HG03469 (cell line): ENCODE results near the gene PDGFB.
"Not testable (repeated sequence)": the region's sequence is repeated elsewhere in the genome, so short reads cannot be mapped to it uniquely, and the experiment has no call there.

ENCODE experiments used
- ATAC-seq: cut with Tn5 transposase; IDR thresholded peaks from one replicate; pipeline ENCODE4 v1.9.1; 2021; ENCODE audit warnings: mild to moderate bottlenecking, moderate library complexity, moderate number of reproducible peaks; ENCODE audit not compliant: unreplicated experiment

Gene PDGFB

DNA sequence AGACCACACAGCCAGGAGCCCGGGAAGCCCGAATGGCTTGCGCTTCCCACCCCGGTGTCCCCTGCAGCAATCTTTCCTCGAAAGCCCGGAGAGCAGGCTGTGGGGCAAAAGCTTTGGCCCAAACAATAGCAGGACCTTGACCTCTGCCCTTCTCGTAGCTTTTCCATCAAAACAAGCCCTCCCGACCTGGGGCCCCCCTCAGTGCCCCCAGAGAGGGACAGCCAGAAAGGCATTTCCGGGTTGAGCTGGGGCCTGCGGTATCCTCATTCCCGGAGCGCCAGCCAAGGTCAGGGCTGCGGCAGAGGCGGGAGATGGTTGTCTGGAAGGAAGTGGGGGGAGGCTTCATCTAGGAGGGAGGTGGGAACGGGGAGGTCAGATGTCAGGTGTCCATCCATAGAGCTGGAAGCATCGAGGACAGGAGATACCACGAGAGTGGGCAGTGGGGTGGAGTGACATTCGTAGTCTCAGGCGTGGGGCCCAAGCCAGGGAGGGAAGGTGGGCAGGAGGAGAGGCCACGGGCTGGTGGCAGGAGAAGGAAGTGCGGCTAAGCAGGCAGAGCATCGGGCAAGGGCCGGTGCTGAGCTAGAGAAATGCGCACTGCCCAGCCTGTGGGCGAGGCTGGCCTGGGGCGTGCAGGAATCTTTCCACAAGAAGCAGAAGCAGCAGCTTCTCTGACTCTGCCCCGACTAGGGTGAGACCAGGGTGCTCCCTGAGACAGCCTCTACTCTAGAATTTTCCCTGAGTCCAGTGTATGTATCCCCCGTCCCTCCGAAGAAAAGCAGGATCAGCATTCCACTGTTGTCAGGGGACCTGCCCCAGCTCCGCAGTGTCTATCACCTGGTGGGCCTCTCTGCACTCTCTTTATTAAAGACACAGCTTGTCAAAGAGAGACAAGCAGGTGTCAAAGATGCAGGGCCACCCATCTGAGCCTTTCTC is 14.3 kb downstream of the PDGFB start:
- no peak for ATAC-seq

DNA sequence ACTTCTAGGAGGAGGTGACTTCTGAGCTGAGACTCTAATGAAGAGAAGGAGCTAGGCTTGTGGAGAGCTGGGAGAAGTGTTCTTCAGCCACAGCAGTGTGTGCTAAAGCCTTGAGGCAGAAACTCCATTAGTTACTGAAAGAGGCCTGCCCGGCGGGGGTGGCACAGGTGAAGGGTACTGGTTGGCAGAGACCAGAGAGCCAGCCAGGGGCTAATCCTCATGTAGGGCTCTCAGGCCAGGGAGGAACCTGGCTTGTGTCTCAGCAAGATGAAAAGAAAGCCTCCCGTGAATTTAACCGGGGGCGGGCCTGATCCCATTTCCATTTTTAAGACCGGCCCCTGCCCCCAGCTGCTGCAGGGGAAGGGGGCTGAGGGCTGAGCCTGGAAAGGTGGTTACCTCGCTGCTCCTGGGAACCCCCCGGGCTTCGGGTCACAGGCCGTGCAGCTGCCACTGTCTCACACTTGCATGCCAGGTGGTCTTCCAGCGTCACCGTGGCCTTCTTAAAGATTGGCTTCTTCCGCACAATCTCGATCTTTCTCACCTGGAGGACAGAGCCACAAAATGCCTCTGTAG is 15.0 kb downstream of the PDGFB start:
- ATAC-seq: no peak

DNA sequence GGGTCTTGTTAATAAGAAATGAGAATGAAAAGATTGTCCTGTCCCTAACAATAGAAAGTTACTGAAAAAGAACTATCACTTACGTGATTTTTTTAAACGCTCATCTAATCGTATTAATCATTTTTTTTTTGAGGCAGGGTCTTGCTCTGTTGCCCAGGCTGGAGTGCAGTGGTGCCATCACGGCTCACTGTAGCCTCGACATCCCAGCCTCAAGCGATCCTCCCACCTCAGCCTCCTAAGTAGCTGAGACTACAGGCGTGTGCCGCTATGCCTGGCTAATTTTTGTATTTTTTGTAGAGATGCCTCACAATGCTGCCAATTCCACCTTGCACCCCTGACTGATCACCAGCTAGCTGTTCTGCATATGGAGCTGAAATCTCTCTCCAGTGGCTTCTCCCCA is 15.7 kb downstream of the PDGFB start:
- no peak for ATAC-seq

DNA sequence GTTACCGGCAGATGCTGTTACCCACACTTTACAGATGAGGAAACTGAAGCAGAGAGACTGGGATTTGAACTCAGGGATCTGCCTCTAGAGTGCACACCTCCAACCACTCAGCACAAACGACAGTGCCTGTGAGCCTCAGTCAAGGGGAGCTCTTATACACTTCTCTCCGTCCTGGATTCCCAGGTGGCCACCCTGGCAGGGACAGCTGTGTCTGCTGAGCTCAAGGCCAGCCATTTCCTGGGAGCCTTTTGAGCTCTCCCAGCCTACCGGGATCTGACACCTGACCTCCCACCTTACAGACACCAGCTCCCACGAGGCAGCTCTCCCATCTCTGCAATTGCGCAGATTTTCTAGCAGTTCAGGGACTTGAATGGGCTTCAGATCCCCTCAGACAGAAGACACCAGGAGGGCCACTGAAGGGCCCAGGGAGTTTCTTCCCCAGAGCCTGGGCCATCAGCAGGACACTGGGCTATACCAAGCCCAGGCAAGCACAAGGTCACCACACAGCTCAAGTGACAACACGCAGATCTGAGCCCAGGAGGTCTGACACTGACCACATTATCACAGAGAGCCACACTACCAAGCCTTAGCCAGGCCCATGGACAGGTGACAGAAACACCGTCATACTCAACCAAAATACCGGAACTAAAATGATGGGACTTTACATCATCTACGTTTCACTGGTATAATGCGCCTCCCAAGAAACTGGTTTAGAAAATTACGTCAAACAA is 17.1 kb downstream of the PDGFB start:
- no peak for ATAC-seq

DNA sequence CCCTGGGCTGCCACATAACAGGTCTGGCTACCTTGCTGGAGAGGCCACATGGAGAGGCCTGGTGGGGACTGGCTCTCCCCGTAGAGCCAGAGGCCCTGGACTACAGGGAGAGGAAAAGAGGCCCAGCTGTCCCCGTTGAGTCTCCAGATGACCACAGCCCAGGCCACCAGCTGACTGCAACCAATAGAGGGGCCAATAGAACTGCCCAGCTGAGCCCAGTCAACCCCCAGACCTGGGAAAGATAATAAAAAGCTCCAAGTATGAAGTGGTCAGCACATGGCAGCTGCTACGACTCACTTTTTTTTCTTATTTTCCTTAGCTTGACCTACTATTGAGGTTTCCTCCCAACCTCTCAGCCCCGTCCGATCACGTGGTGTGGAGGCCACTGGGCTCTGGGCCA is 18.4 kb downstream of the PDGFB start:
- no peak for ATAC-seq

DNA sequence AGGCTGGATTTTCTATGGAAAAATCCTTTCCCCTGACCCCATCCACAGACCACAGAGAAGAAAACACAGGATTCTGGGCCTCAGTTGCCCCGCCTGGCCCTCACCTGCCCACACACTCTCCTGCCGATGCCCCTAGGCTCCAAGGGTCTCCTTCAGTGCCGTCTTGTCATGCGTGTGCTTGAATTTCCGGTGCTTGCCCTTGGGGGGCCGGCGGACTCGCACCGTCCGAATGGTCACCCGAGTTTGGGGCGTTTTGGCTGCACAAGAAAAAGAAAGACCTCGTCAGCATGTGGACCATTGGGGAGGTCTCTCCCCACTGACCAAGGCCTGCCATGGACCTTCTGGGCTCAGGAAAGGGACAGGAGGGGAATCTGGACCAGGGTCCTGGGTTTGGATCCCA is 19.2 kb downstream of the PDGFB start:
- no peak for ATAC-seq

DNA sequence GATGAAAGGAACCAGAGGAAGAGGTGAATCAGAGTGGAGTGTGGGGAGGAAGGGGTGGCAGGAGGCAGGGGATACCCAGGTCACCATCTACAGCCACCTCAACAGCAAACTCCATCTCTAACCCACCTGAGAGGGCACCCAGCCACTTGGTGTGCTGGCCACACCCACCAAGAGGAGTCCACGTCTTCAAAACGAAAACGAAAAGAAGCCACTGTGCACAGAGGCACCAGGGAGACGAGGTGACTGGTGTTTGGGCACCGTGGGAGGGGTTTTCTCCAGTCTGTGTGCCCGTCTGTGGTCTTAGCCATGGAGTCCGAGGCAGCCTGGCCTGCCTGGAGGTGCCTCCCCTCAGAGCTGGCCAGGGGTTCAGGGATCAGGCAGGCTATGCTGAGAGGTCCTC is 20.2 kb downstream of the PDGFB start:
- ATAC-seq: no peak

DNA sequence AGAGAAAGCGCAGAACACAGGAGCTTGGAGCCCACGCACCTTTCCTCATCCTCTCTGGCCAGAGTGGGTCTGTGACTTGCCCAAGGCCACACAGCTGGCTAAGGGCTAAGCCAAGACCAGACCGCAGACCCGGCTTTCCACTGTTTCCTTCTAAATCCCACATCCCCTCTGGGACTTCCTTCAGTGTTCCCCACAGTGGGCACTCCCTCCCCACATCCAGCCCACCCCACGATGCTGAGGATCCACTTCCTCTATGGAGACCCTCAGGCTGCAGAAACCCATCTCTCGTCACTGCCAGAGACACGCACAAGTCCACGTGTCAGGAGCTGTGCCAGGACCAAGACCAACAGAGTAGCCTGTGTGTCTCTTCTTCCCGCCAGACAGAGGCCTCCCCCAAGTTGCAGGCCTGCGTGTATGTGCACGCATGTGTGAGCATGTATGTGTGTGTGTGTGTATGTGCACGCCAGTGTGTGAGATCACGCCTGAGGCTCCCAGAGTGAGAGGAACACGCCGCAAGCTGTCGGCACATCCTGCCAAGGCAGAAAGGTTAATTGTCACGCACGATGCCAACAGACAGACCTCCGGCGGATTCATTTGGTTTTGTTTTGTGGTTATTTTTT is 21.6 kb downstream of the PDGFB start:
- ATAC-seq: no peak

DNA sequence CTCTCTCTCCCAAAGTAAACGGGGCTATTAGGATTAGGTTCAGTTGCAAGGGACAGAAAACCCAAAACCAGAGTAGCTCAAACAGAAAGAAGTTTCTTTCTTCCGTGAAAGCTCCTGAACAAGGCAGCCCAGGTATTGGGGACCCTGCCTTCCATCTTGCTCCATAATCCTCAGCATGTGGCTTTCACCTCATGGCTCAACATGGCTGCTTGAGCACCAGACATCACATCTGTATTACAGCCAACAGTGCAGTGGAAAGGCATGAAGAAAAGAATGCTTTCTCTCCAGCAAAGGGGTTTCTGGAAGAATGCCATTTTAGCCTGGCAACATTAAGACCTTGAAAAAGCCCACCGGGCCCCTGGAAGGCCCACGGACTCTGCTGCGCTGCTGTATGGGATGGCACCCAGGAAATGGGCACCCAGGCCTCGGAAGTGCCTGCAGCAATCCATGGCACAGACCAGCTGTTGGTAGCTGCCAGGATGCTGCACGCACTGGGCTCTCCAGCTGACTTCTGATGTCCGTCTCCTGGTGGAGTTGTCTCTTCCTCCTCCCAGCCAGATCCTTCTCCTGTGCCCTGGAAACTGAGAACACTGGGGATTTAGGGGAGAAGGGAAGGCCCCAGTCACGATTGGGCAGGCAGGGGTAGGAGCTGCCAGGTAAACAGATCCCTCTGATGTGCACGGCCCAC is 22.6 kb downstream of the PDGFB start:
- no peak for ATAC-seq

DNA sequence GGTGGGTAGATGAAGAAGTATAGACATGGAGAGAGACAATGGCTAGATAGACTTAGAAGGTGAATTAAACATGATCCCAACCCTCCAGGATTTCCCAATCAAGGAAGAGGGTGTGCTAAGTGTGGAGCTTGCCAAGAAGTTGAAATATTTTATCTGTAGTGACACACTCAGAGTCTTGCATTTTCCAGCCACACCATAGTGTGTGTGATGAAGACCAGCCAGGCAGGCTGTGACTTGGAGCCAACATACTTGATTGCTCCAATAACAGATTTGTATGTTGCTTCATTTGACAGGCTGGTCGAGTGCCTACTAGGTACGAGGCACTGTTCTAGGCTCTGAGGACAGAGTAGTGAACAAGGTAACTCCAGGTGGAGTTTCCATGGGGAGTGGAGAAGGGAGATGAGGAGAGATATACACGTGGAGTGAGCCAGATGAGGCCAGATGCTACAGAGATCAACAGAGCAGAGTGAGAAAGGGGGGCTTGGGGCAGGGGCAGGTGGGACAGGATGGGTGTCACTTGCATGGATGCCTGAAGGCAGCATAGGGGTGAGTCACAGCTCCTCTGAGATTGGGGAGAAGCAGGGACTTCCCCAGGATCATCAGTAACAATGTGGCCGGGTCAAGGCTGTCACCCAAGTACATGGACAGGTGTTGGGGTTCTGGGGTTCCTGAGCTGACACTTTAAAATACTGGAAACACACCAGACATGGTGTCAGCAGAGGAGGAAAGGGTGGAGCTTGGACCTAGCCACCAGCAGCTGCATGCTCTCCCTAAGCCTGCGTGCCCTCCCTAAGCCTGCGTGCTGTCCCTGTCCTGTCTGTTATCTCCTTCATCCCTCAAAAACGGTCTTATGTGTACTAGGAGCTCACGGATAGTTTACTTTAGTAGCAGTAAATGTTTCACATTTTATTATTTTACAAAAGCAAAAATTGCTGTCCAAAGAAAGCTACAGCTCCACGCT is 23.6 kb downstream of the PDGFB start:
- no peak for ATAC-seq

DNA sequence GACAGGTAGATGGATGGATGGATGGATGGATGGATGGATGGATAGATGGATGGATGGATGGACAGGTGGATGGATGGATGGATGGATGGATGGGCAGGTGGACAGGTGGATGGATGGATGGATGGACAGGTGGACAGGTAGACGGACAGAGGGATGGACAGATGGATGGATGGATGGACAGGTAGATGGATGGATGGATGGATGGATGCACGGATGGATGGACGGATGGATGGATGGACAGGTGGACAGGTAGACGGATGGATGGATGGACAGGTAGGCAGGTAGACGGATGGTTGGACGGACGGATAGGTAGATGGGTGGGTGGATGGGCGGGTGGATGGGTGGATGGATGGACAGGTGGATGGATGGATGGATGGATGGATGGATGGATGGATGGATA is 24.3 kb downstream of the PDGFB start:
- no peak for ATAC-seq

DNA sequence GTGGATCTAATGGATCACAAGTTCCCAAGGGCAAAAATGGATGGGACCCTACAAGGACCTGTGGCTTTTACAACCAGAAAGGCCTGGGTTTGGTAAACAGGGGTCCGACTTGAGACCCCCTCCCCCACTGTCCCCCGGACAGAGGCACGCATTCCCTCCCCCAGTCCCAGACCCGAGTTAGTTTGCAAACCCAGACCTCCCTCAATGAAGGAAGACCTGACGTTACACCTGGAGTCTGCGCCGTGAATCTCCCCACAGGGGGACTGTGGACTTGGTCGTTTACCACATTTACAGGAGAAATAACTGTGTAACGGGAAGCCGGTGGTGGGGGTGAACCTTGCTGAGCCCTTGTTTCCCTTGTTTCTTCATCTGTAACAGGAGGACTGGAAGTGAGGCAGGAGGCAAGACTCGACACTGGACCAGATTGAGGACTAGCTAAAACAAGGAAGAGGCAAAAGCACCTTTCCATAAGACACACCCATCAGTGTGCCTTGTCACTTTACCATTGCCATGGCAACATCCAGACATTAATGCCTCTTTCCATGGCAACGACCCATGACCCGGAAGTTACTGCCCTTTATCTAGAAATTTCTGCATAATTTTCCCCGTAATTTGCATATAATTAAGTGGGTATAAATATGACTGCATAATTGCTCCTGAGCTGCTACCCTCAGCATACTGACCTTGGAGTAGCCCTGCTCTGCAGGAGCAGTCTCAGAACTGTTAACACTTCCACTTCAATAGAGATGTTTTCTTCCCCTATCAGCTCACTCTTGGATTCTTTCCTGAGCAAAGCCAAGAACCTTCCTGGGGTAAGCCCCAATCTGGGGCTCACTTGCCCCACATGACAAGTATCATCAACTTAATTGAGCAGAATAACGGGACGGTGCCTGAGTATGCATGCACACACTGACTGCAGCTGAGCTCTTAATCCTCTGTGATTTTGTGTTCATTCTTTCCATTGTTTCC is 25.4 kb downstream of the PDGFB start:
- no peak for ATAC-seq

DNA sequence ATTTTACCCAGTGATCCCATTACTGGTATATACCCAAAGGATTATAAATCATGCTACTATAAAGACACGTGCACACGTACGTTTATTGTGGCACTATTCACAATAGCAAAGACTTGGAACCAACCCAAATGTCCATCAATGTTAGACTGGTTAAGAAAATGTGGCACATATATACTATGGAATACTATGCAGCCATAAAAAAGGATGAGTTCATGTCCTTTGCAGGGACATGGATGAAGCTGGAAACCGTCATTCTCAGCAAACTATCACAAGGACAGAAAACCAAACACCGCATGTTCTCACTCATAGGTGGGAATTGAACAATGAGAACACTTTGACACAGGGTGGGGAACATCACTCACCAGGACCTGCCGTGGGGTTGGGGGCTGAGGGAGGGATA is 26.4 kb downstream of the PDGFB start:
- not testable (repeated sequence) for ATAC-seq

DNA sequence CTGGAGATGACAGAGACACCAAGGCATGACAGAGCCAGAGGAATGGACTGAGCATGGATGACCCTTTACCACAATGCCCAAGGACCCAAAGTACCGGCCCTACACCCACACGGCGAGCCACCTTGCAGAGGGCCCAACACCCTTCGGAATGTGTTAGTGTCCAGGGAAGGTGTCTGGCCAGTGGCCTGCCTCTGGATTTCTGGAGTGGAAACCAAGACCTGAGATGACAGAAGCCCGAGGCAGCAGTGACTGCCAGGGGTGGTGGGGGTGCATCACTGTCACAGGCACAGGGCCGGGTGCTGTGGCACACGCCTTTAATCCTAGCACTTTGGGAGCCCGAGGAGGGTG is 28.7 kb downstream of the PDGFB start:
- ATAC-seq: no peak

DNA sequence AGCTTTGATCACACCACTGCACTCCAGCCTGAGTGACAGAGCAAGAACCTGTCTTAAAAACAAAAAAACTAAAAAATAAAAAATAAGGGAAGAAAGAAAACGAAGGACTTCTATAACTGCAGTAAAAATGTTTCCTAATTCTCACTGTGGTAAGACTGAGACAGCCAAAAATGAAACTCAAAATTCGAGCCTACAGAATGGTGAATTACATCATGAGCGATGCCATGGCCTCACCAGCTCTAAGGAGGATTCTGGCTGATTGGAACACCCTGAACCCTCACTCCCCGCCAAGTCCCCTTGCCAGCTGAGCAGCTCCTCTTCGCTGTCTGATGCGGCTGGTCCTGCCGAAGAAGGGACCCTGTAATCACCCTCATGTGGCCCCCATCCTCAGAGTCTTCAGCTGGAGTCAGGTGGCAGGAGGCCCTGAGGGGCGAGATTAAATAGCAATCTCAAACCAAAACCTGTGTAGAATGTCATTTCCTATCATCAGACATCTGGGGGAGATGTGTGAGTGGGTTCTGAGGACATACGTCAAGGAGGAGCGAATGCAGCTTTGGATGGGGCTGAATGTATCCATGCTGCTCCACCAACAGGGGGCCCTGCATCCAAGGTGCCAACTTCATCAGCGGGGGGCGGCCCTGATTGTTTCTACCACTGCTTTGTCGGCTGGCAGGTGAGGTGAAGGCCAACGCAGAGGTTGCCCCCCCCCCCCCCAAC is 29.2 kb downstream of the PDGFB start:
- no peak for ATAC-seq

DNA sequence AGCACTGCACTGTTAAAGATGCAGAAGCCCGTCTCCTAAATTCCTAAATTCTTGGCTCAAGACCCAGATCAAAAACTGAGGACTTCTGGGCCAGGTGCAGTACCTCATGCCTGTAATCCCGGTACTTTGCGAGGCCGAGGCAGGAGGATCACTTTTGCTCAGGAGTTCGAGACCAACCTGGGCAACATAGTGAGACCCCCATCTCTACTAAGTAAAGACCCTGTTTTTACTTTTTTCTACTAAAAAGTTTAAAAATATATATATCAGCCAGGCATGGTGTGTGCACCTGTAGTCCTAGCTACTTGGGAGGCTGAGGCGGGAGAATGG is 29.7 kb downstream of the PDGFB start:
- ATAC-seq: no peak

DNA sequence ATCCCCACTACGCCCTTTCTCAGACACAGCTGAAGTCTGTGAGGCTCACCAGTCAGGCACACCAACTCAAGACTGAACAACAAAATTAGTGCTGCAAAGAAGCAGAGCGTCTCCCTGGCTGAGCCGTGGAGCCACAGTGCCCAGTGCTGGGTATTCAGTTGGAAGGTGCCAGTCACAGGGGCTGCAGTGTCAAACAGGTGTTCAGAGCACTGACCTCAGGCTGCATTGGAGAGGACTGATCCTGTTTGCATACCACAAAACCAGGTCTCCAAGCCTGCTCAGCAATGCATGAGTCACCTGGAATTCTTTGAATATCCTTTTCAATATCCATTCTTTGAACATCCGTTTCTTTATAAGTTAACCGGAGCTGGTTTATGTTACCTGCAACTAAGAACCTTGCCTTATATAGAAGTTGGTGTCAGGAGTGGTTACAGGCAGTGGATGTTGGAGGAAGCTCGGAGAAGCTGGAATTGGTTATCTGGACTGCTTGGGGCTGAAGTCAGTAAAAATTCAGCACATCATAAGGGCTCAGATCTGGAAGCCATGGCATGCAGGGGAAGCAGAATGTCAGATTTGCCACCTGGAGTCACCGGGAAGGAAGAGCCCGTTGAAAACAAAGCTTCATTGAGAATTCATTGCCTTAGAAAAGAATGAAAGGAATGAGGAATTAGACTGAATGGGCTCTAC is 30.3 kb downstream of the PDGFB start:
- no peak for ATAC-seq

DNA sequence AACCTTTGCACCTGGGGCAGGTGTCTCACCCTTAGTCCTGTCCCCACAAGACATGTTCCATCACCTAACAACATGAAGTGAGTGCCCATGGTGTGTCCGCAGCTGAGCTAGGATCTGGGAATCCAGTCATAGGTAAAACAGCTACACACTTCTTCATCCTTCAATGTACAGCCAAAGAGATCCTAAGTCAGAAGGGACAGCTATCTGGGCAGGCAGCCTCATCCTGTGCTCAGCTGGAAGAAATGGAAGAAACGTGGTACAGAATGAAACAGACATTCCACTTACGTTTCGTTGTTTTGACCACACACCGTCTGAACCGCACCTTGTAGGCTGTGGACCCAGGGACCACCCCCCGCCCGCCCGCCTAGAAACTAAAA is 30.8 kb downstream of the PDGFB start:
- ATAC-seq: no peak
